Prostate gland (tissue), 2 donors: ENCODE measurements around the gene TOPBP1. TPM values are rescaled to one million over a fixed set of nuclear protein-coding genes. Genes with fewer than 3 reads are reported as not detected.

Experiments
- DNase-seq: peaks from one replicate; pipeline ENCODE4 v3.0.0-alpha.2; 2019; ENCODE audit warnings: low spot score
- H3K27ac ChIP-seq, 2 donors: fragments of 200-600 bp; sonication (generic); 2 replicates each; pipeline ENCODE4 v1.5.1; 2017 to 2019
- H3K27me3 ChIP-seq: fragments of 200-600 bp; sonication (generic); replicated peaks from 2 replicates; pipeline ENCODE4 v1.5.1; 2019; ENCODE audit not compliant: insufficient read depth
- H3K36me3 ChIP-seq, 2 donors: fragments of 200-600 bp; sonication (generic); 1 replicate in 1 of 2; 2 replicates in 1 of 2; pipeline versions ENCODE4 v1.5.1 to v1.8.1; 2017 to 2019
- H3K4me1 ChIP-seq: fragments of 200-600 bp; sonication (generic); replicated peaks from 2 replicates; pipeline ENCODE4 v1.5.1; 2019
- H3K4me3 ChIP-seq, 2 donors: fragments of 200-600 bp; sonication (generic); 2 replicates each; pipeline ENCODE4 v1.5.1; 2017 to 2019
- H3K9me3 ChIP-seq: fragments of 200-600 bp; sonication (generic); 2 replicates; pipeline ENCODE4 v1.5.1; 2017
- CTCF ChIP-seq, 4 experiments: fragments of 200-600 bp in 2 of 4; fragments of 450-650 bp in 2 of 4; sonication (generic) in 2 of 4; IDR thresholded peaks; 1 replicate in 3 of 4; 2 replicates in 1 of 4; pipeline ENCODE4 v1.5.1; 2016 to 2019; ENCODE audit warnings: antibody characterized with exemption in 4 of 4, mild to moderate bottlenecking in 2 of 4, moderate library complexity in 2 of 4
- POLR2A ChIP-seq: fragments of 450-650 bp; IDR thresholded peaks from one replicate; pipeline ENCODE4 v1.6.1; 2016; ENCODE audit warnings: antibody characterized with exemption, mild to moderate bottlenecking
- POLR2AphosphoS5 ChIP-seq: sonication (generic); formaldehyde crosslinking; IDR thresholded peaks from one replicate; pipeline ENCODE4 v1.6.1; 2017; ENCODE audit warnings: antibody characterized with exemption
- WGBS: methylation state at CpG from one replicate; pipeline ENCODE4 v1.1.5; 2018; 5-methylcytosine and 5-hydroxymethylcytosine counted together
- intact Hi-C: fragments of 100-400 bp; cut with DNase I; formaldehyde crosslinking; loops from one replicate; pipeline ENCODE4 v1.14.2; 2022
- total RNA-seq, 2 donors: library from RNA; depleted of rRNA; stranded (reverse); fragments of >200 nt; gene quantifications; one replicate each; pipeline ENCODE4 v1.1.0, GENCODE V29; 2016

Gene TOPBP1
- total RNA-seq, 2 donors from 2014 or later, result 15.6 to 25.3 TPM

- intact Hi-C loops, result no loop called here
- H3K4me1 ChIP-seq, result no peaks in the 10 kb centered on the region
- no peak overlapping the region for H3K27ac ChIP-seq
- no peak overlapping the region for H3K4me3 ChIP-seq
- no peak for TF ChIP-seq CTCF (IDR thresholded peaks at IDR 0.05)
- no peaks in the 10 kb centered on the region for H3K9me3 ChIP-seq
- no peaks in the 10 kb centered on the region for H3K36me3 ChIP-seq
- 92% methylated on average over 4 of the region's 4 CpGs for WGBS
- H3K27me3 ChIP-seq, result no peaks in the 10 kb centered on the region
- DNase-seq, result no peak
These were observed 5.8 kb downstream of the TOPBP1 start for GRCh38 chr3:133655731-133656515.

DNA sequence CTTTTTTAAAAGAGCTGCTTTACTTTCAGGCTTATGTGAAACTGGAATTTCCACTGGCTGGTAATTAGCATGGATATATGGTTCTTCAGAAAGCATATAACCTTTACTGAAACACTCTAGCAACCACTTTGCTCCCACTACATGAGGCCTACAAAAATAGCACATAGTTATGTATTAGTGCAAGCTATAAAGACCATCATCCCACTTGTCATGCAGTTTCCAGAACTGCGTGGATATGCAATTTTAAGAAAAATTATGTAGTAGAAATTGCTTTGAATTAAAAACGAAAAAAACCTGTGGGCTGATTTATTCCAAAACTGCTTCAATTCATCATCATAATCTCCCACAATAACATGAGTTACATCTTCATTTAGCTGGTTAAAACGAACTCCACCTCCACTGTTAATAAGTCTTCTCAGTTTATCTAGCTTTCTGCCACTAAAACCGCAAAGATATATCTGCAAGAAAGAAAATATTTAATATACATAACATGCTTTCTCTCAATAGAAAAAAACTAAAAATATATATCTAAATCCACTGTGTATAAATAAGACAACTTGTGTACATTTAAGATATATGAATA is 12.2 kb downstream of the TOPBP1 start:
- no peak overlapping the region for H3K4me3 ChIP-seq
- H3K9me3 ChIP-seq, result no peaks in the 10 kb centered on the region
- no peak overlapping the region for H3K27ac ChIP-seq
- no peak for DNase-seq
- no peaks in the 10 kb centered on the region for H3K27me3 ChIP-seq
- no peak for TF ChIP-seq POLR2A
- no peak for TF ChIP-seq POLR2AphosphoS5
- TF ChIP-seq CTCF (IDR thresholded peaks at IDR 0.05), result no peak
- intact Hi-C loops, result no loop called here
- no peaks in the 10 kb centered on the region for H3K36me3 ChIP-seq
- H3K4me1 ChIP-seq, result no peaks in the 10 kb centered on the region
- 91% methylated on average over 4 of the region's 4 CpGs for WGBS

- Histone ChIP-seq H3K4me3 (no peak overlapping the region), H3K27ac (no peak overlapping the region), H3K36me3 (no peaks in the 10 kb centered on the region), H3K4me1 (no peaks in the 10 kb centered on the region), H3K27me3 (no peaks in the 10 kb centered on the region), H3K9me3 (no peaks in the 10 kb centered on the region)
- TF ChIP-seq POLR2A (no peak), POLR2AphosphoS5 (no peak), CTCF (IDR thresholded peaks at IDR 0.05) (no peak)
- DNase-seq, result no peak
- intact Hi-C loops, result no loop called here
- 93% methylated on average over 1 of the region's 1 CpG for WGBS
These were observed 17.0 kb downstream of the TOPBP1 start for GRCh38 chr3:133644768-133645167.

DNA sequence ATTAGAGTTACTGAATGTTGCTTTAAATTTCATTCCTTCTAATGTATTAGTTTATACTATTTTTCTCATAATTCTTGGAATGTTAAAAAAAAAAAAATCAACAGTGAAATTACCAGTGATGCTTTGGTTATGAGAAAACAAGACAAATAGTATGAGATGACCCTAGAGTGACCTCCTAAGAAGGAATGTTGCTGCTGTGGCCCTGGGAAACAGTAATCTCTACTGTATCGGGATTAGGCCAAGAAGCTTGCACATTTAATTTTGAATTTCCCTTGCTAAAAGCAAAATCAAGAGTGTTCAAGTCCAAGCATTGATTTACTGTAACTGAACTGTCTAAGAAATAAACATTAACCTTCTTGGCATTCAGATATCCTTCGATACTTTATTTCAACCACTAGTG is 18.1 kb downstream of the TOPBP1 start:
- Histone ChIP-seq H3K4me1 (no peaks in the 10 kb centered on the region), H3K27me3 (no peaks in the 10 kb centered on the region), H3K36me3 (peaks cover 0 to 3% of the 10 kb centered on the region in 2 donors), H3K27ac (no peak overlapping the region), H3K4me3 (no peak overlapping the region), H3K9me3 (no peaks in the 10 kb centered on the region)
- intact Hi-C loops, result no loop called here
- TF ChIP-seq CTCF (IDR thresholded peaks at IDR 0.05), result no peak
- no peak for TF ChIP-seq POLR2AphosphoS5
- no peak for TF ChIP-seq POLR2A
- 94% methylated on average over 2 of the region's 2 CpGs for WGBS
- DNase-seq, result no peak

- Histone ChIP-seq H3K9me3 (no peaks in the 10 kb centered on the region), H3K27me3 (no peaks in the 10 kb centered on the region), H3K36me3 (peaks cover 0 to 3% of the 10 kb centered on the region in 2 donors), H3K4me1 (no peaks in the 10 kb centered on the region), H3K27ac (no peak overlapping the region), H3K4me3 (no peak overlapping the region)
- intact Hi-C loops, result no loop called here
- 100% methylated on average over 4 of the region's 4 CpGs for WGBS
- no peak for DNase-seq
- TF ChIP-seq POLR2A, result no peak
- no peak for TF ChIP-seq POLR2AphosphoS5
- TF ChIP-seq CTCF (IDR thresholded peaks at IDR 0.05), result no peak
These were observed 20.5 kb downstream of the TOPBP1 start for GRCh38 chr3:133641254-133641653.
